Measurements from ENCODE around the gene RSL1D1.

Gene RSL1D1

DNA sequence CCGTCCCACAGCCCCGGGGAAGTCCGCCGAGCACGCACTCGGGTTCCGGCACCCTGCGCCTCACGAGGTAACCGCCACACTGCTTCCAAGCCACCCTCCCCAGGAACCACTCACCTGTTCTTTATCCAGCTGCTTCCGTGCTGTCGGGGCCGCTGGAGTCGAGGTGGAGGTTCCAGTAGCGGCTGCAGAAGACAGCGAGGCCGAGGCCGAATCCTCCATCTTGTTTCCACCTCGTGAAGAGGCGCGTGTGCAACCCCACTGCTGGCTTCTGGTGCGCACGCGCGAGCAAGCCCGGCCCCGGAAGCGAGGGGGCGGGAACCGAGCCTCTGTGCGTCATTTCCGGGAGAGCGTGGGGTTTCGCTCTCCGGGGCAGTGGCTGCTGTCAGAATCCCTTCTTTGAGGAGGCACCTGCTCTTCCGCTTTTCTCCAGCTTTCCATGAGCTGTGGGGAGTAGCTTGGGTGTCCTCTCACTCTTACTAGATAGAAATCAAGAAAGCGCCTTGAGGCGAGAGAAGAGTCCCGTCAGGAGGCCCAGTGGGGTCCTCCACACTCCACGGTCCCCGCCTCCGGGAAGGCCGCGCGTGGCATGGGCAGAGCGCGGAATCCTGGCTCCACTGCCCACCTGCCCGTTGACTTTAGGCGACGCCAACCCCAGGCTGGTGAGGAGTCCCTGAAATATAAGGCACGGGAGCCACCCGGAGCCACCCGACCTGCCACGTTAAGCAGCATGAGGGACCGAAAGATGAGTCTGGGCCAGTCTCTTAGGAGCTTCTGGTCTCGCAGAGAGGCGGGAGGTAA is at the start of gene RSL1D1:
Gene RSL1D1, minus strand, starts transcription at position 249 of the 798 bp plus-strand sequence. Its CDS starts 30 bp downstream, at position 219.
- peak; percentile 73 for DNase-seq (ENCODE audit: low read depth)
- peak within 1 kb of the TSS; percentile 84 for H3K4me3 ChIP-seq (ENCODE audit: low read depth, low read length)

GRCh38 chr16:11901091-11901490 is 49.7 kb upstream of the RSL1D1 start:
- DNase-seq (ENCODE audit: low read depth), result no peak
- H3K4me3 ChIP-seq (ENCODE audit: low read depth, low read length), result no peak overlapping the region

DNA sequence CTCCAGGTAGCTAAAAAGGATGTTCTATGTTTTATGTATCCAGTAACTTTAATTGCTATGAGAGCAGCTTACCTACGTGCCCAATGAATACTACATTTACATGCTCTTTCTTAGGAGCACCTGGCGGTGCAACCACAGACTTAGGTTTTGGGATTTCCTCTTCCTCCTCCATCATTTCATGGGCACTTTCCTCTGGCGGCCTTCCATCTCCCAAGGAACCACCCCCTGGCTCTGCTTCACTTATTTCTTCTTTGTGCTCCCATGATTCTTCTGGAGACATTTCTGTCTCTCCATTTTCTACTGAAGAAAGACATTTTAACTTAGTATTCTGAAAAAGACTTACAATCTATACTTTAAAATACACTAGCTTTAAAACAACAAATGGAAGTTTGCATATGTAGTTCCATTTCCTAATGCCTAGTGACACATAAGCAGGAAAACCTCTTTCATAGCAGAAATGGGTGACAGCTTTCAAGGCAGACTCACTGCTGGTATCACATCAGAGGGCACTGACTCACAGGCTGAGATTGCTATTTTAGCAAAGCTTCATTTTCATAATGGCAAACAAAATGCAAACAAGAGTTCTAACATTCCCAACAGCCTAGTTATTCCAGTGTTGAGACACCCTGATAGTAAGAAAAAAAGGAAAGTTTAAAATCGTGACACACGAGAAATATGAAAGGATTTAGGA is 45.3 kb upstream of the RSL1D1 start:
- no peak overlapping the region for H3K4me3 ChIP-seq (ENCODE audit: low read depth, low read length)
- peak; percentile 46 for DNase-seq (ENCODE audit: low read depth)

DNA sequence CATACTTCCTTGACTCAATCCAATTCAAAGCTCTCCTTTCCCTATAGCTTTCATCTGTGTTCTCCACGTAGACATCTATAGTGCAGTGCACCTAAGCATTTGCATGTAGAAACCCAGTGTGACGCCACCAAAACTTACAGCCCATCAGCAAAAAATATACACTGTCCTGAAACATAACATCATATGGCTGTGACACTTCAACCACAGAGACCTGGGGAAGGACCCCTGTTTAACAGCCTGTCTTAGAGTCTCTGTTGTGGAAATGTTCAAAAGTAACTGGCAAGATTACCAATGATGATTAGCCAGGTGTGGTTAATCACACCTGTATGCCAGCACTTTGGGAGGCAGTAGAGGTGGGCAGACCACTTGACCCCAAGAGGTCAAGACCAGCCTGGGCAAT is 42.2 kb upstream of the RSL1D1 start:
- DNase-seq (ENCODE audit: low read depth), result no peak
- no peak overlapping the region for H3K4me3 ChIP-seq (ENCODE audit: low read depth, low read length)

- DNase-seq (ENCODE audit: low read depth), result no peak
- H3K4me3 ChIP-seq (ENCODE audit: low read depth, low read length), result no peak overlapping the region
Measured at GRCh38 chr16:11892761-11893160, 41.4 kb upstream of the RSL1D1 start.

- no peak overlapping the region for H3K4me3 ChIP-seq (ENCODE audit: low read depth, low read length)
- no peak for DNase-seq (ENCODE audit: low read depth)
Measured at GRCh38 chr16:11890231-11890965, 39.1 kb upstream of the RSL1D1 start.

- DNase-seq (ENCODE audit: low read depth), result no peak
Measured at GRCh38 chr16:11886881-11887280, 35.5 kb upstream of the RSL1D1 start.

GRCh38 chr16:11884035-11884434 is 32.7 kb upstream of the RSL1D1 start:
- DNase-seq (ENCODE audit: low read depth), result no peak
- H3K4me3 ChIP-seq (ENCODE audit: low read depth, low read length), result no peak overlapping the region

More at GRCh38 chr16:11886881-11887280, 35.5 kb upstream of the RSL1D1 start:
- no peak overlapping the region for H3K4me3 ChIP-seq (ENCODE audit: low read depth, low read length)

DNA sequence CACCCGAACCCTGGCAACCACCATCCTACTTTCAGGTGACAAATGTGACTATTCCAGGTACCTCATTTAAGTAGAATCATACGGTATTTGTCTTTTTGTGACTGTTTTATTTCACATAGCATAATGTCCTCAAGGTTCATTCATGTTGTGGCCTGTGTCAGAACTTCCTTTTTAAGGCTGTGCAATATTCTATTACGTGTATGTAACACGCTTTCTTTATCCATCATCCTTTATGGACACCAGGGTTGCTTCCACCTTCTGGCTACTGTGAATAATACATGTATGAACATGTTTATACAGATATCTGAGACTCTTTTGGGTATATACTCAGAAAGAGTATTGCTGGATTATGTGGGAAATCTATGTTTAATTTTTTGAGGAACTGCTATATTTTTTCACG is 28.7 kb upstream of the RSL1D1 start:
- no peak overlapping the region for H3K4me3 ChIP-seq (ENCODE audit: low read depth, low read length)
- DNase-seq (ENCODE audit: low read depth), result no peak

GRCh38 chr16:11877374-11877773 is 26.0 kb upstream of the RSL1D1 start:
- no peak overlapping the region for H3K4me3 ChIP-seq (ENCODE audit: low read depth, low read length)
- no peak for DNase-seq (ENCODE audit: low read depth)

DNA sequence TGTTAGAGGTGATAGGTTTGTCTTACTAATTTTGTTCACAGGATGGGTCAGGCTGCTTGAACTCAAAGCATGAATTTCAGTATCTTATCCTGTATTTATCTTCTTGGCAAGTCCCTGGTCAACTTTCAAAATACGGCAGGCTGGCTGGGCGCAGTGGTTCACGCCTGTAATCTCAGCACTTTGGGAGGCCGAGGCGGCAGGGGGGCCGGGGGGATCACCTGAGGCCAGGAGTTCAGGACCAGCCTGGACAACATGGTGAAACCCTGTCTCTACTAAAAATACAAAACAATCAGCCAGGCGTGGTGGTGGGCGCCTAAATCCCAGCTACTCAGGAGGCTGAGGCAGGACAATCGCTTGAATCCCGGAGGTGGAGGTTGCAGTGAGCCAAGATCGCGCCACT is 25.0 kb upstream of the RSL1D1 start:
- no peak for DNase-seq (ENCODE audit: low read depth)
- H3K4me3 ChIP-seq (ENCODE audit: low read depth, low read length), result no peak overlapping the region

- no peak overlapping the region for H3K4me3 ChIP-seq (ENCODE audit: low read depth, low read length)
- DNase-seq (ENCODE audit: low read depth), result no peak
Measured at GRCh38 chr16:11875721-11876120, 24.4 kb upstream of the RSL1D1 start.

DNA sequence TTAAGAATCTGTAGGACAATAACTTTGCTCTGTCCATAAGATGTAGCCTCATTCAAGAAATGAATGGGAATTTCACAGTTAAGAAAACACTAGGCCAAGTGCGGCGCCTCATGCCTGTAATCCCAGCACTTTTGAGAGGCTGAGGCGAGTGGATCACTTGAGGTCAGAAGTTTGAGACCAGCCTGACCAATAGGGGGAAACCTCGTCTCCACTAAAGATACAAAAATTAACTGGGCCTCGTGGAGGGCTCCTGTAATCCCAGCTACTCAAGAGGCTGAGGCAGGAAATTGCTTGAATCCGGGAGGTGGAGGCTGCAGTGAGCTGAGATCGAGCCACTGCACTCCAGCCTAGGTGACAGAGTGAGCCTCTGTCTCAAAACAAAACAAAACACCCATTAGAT is 19.9 kb upstream of the RSL1D1 start:
- no peak for DNase-seq (ENCODE audit: low read depth)

GRCh38 chr16:11870399-11870798 is 19.1 kb upstream of the RSL1D1 start:
- no peak for DNase-seq (ENCODE audit: low read depth)
- H3K4me3 ChIP-seq (ENCODE audit: low read depth, low read length), result no peak overlapping the region

More for the DNA sequence above, 19.9 kb upstream of the RSL1D1 start:
- no peak overlapping the region for H3K4me3 ChIP-seq (ENCODE audit: low read depth, low read length)

GRCh38 chr16:11869353-11870228 is 18.2 kb upstream of the RSL1D1 start:
- no peak for DNase-seq (ENCODE audit: low read depth)
- no peak overlapping the region for H3K4me3 ChIP-seq (ENCODE audit: low read depth, low read length)

GRCh38 chr16:11868412-11868980 is 17.2 kb upstream of the RSL1D1 start:
- H3K4me3 ChIP-seq (ENCODE audit: low read depth, low read length), result no peak overlapping the region
- DNase-seq (ENCODE audit: low read depth), result no peak

DNA sequence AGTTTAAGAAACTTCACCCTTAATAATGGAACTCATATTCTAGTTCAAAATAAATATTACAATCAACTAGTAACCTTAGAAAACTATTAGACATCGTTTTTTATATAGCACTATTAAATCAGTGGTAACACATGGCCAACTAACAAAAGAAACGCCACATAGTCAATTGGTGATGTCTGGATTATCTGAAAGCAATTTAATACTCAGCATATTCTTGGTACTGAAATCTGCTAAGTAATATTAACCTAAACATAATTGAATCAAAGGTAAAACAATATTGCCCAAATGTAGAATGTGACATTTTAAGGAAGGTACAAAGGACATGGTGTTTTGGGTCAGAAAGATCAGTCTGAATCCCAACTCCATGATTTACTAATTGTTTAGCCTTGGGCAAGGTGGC is 11.1 kb upstream of the RSL1D1 start:
- DNase-seq (ENCODE audit: low read depth), result no peak

GRCh38 chr16:11857161-11857560 is 5.8 kb upstream of the RSL1D1 start:
- no peak overlapping the region for H3K4me3 ChIP-seq (ENCODE audit: low read depth, low read length)

More for the DNA sequence above, 11.1 kb upstream of the RSL1D1 start:
- no peak overlapping the region for H3K4me3 ChIP-seq (ENCODE audit: low read depth, low read length)

More at GRCh38 chr16:11857161-11857560, 5.8 kb upstream of the RSL1D1 start:
- no peak for DNase-seq (ENCODE audit: low read depth)

Data from skeletal muscle cell (primary cell).